Activated CD4-positive, alpha-beta T cell treated with anti-CD3 and anti-CD28 coated beads, Interleukin-2, amount 10 ng/mL, durations not matched to agents 24 days and 14 days (primary cell): Measurements from ENCODE around the gene TARS2. TPM values are rescaled to one million over a fixed set of nuclear protein-coding genes. Genes with fewer than 3 reads are reported as not detected.

Experiments
- DNase-seq: peaks from one replicate; pipeline ENCODE4 v3.0.0; 2022
- H3K27ac Mint-ChIP-seq: one replicate; pipeline ENCODE4 v1.8.0; 2022; ENCODE audit warnings: mild to moderate bottlenecking, mixed read lengths
- H3K27me3 Mint-ChIP-seq: one replicate; pipeline ENCODE4 v1.8.0; 2022; ENCODE audit warnings: mixed read lengths
- H3K36me3 Mint-ChIP-seq: one replicate; pipeline ENCODE4 v1.8.0; 2022; ENCODE audit warnings: low read depth, mild to moderate bottlenecking, mixed read lengths
- H3K4me1 Mint-ChIP-seq: one replicate; pipeline ENCODE4 v1.8.0; 2021; ENCODE audit warnings: mixed read lengths
- H3K4me3 Mint-ChIP-seq: one replicate; pipeline ENCODE4 v1.8.0; 2022; ENCODE audit warnings: mild to moderate bottlenecking, moderate library complexity, mixed read lengths
- H3K9me3 Mint-ChIP-seq: one replicate; pipeline ENCODE4 v1.8.0; 2021; ENCODE audit warnings: mixed read lengths
- intact Hi-C: fragments of 100-400 bp; cut with micrococcal nuclease; formaldehyde crosslinking; loops from one replicate; pipeline ENCODE4 v1.15.1; 2023
- total RNA-seq: library from RNA; stranded (reverse); gene quantifications from 2 replicates; pipeline ENCODE4 v1.2.3, GENCODE V29; 2022

The TARS2 gene
- total RNA-seq, 1 donor from 2014 or later = 68.8 TPM

GRCh38 chr1:150479370-150479769 is 7.8 kb upstream of the TARS2 start:
- no peak for DNase-seq
- intact Hi-C loops = no loop called here
- Mint-ChIP-seq H3K27ac (no peak overlapping the region), H3K4me3 (no peak overlapping the region), H3K9me3 (no peaks in the 10 kb centered on the region), H3K4me1 (peaks cover 3% of the 10 kb centered on the region), H3K36me3 (no peaks in the 10 kb centered on the region), H3K27me3 (peaks cover 3% of the 10 kb centered on the region)

- no peak overlapping the region for H3K4me3 Mint-ChIP-seq
- DNase-seq = no peak
- H3K36me3 Mint-ChIP-seq = no peaks in the 10 kb centered on the region
- peaks cover 5% of the 10 kb centered on the region for H3K4me1 Mint-ChIP-seq
- no peak overlapping the region for H3K27ac Mint-ChIP-seq
- H3K9me3 Mint-ChIP-seq = no peaks in the 10 kb centered on the region
- intact Hi-C loops = loop anchor here (10.0 kb wide), 2 partner anchors 495 to 525 kb away; partner anchors contain the start of genes CERS2, MINDY1 and PRUNE1
- H3K27me3 Mint-ChIP-seq = peaks cover 3% of the 10 kb centered on the region
These were observed 7.3 kb upstream of the TARS2 start for GRCh38 chr1:150479927-150480352.

- intact Hi-C loops = loop anchor here (10.0 kb wide), 2 partner anchors 490 to 520 kb away; partner anchors contain the start of genes CERS2, MINDY1 and PRUNE1
- H3K27me3 Mint-ChIP-seq = peaks cover 3% of the 10 kb centered on the region
- no peak overlapping the region for H3K4me3 Mint-ChIP-seq
- peaks cover 18% of the 10 kb centered on the region for H3K4me1 Mint-ChIP-seq
- H3K36me3 Mint-ChIP-seq = peaks cover 8% of the 10 kb centered on the region
- H3K9me3 Mint-ChIP-seq = no peaks in the 10 kb centered on the region
- no peak overlapping the region for H3K27ac Mint-ChIP-seq
- DNase-seq = no peak
These were observed 2.8 kb upstream of the TARS2 start for GRCh38 chr1:150484431-150484830.

- peaks cover 8% of the 10 kb centered on the region for H3K36me3 Mint-ChIP-seq
- no peak for DNase-seq
- peaks cover 18% of the 10 kb centered on the region for H3K4me1 Mint-ChIP-seq
- no peak overlapping the region for H3K4me3 Mint-ChIP-seq
- H3K27me3 Mint-ChIP-seq = peaks cover under 1% of the 10 kb centered on the region
- intact Hi-C loops = loop anchor here (5.0 to 10.0 kb wide), 4 partner anchors 47 to 520 kb away; partner anchors contain the start of genes CERS2, MINDY1 and PRUNE1
- no peaks in the 10 kb centered on the region for H3K9me3 Mint-ChIP-seq
- H3K27ac Mint-ChIP-seq = peak overlapping the region; percentile 31
These were observed 2.4 kb upstream of the TARS2 start for GRCh38 chr1:150484861-150485260.

GRCh38 chr1:150487763-150488115 is 520 bp downstream of the TARS2 start:
- Mint-ChIP-seq H3K9me3 (no peaks in the 10 kb centered on the region), H3K36me3 (peaks cover 28% of the 10 kb centered on the region), H3K4me3 (peak overlapping the region; percentile 87), H3K27me3 (no peaks in the 10 kb centered on the region), H3K27ac (peak overlapping the region; percentile 97), H3K4me1 (peaks cover 21% of the 10 kb centered on the region)
- intact Hi-C loops = loop anchor here (1.0 to 10.0 kb wide), 7 partner anchors 28 to 517 kb away; partner anchors contain the start of genes APH1A, CERS2, FALEC and MINDY1
- DNase-seq = peak; percentile 68

- intact Hi-C loops = no loop called here
- Mint-ChIP-seq H3K27ac (no peak overlapping the region), H3K4me3 (no peak overlapping the region), H3K27me3 (no peaks in the 10 kb centered on the region), H3K4me1 (peaks cover 6% of the 10 kb centered on the region), H3K9me3 (no peaks in the 10 kb centered on the region), H3K36me3 (peaks cover 56% of the 10 kb centered on the region)
- DNase-seq = no peak
These were observed 6.0 kb downstream of the TARS2 start for GRCh38 chr1:150493175-150493574.

GRCh38 chr1:150498342-150498741 is 11.1 kb downstream of the TARS2 start:
- H3K27me3 Mint-ChIP-seq = no peaks in the 10 kb centered on the region
- no peaks in the 10 kb centered on the region for H3K4me1 Mint-ChIP-seq
- intact Hi-C loops = no loop called here
- peaks cover 49% of the 10 kb centered on the region for H3K36me3 Mint-ChIP-seq
- no peaks in the 10 kb centered on the region for H3K9me3 Mint-ChIP-seq
- no peak overlapping the region for H3K27ac Mint-ChIP-seq
- no peak for DNase-seq
- no peak overlapping the region for H3K4me3 Mint-ChIP-seq

GRCh38 chr1:150505431-150505830 is 18.2 kb downstream of the TARS2 start:
- DNase-seq = no peak
- H3K27ac Mint-ChIP-seq = peak overlapping the region; percentile 23
- no peaks in the 10 kb centered on the region for H3K9me3 Mint-ChIP-seq
- intact Hi-C loops = no loop called here
- H3K27me3 Mint-ChIP-seq = no peaks in the 10 kb centered on the region
- peaks cover 42% of the 10 kb centered on the region for H3K36me3 Mint-ChIP-seq
- H3K4me3 Mint-ChIP-seq = no peak overlapping the region
- peaks cover 10% of the 10 kb centered on the region for H3K4me1 Mint-ChIP-seq

- Mint-ChIP-seq H3K36me3 (peaks cover 40% of the 10 kb centered on the region), H3K27me3 (no peaks in the 10 kb centered on the region), H3K9me3 (no peaks in the 10 kb centered on the region), H3K4me1 (peaks cover 10% of the 10 kb centered on the region), H3K4me3 (no peak within 1 kb of the TSS), H3K27ac (peak within 1 kb of the TSS; percentile 68)
- intact Hi-C loops = no loop called here
- no peak for DNase-seq
These were observed 21.0 kb downstream of the TARS2 start, which contains the start of gene ECM1 for GRCh38 chr1:150507912-150508864. Gene ECM1, plus strand, starts transcription at chr1:150508109. Its CDS starts 101 bp downstream, at chr1:150508210.

GRCh38 chr1:150508982-150509381 is 21.8 kb downstream of the TARS2 start:
- Mint-ChIP-seq H3K27ac (no peak overlapping the region), H3K4me3 (no peak overlapping the region), H3K36me3 (peaks cover 36% of the 10 kb centered on the region), H3K27me3 (no peaks in the 10 kb centered on the region), H3K4me1 (peaks cover 10% of the 10 kb centered on the region), H3K9me3 (no peaks in the 10 kb centered on the region)
- intact Hi-C loops = no loop called here
- no peak for DNase-seq

GRCh38 chr1:150511551-150511950 is 24.3 kb downstream of the TARS2 start:
- H3K27ac Mint-ChIP-seq = no peak overlapping the region
- intact Hi-C loops = no loop called here
- H3K4me1 Mint-ChIP-seq = peaks cover 18% of the 10 kb centered on the region

GRCh38 chr1:150511985-150512660 is 24.9 kb downstream of the TARS2 start:
- H3K36me3 Mint-ChIP-seq = peaks cover 16% of the 10 kb centered on the region

More at GRCh38 chr1:150511551-150511950, 24.3 kb downstream of the TARS2 start:
- no peaks in the 10 kb centered on the region for H3K9me3 Mint-ChIP-seq
- H3K27me3 Mint-ChIP-seq = no peaks in the 10 kb centered on the region
- H3K36me3 Mint-ChIP-seq = peaks cover 21% of the 10 kb centered on the region
- H3K4me3 Mint-ChIP-seq = no peak overlapping the region
- DNase-seq = no peak

GRCh38 chr1:150512846-150513245 is 25.6 kb downstream of the TARS2 start:
- H3K9me3 Mint-ChIP-seq = no peaks in the 10 kb centered on the region
- H3K4me3 Mint-ChIP-seq = no peak overlapping the region
- peaks cover 17% of the 10 kb centered on the region for H3K4me1 Mint-ChIP-seq
- intact Hi-C loops = no loop called here
- H3K36me3 Mint-ChIP-seq = peaks cover 12% of the 10 kb centered on the region
- no peak overlapping the region for H3K27ac Mint-ChIP-seq
- no peak for DNase-seq
- H3K27me3 Mint-ChIP-seq = no peaks in the 10 kb centered on the region

More at GRCh38 chr1:150511985-150512660, 24.9 kb downstream of the TARS2 start:
- no peak for DNase-seq
- H3K27me3 Mint-ChIP-seq = no peaks in the 10 kb centered on the region
- peak overlapping the region; percentile 8 for H3K27ac Mint-ChIP-seq
- H3K4me3 Mint-ChIP-seq = no peak overlapping the region
- H3K4me1 Mint-ChIP-seq = peaks cover 21% of the 10 kb centered on the region
- H3K9me3 Mint-ChIP-seq = no peaks in the 10 kb centered on the region
- intact Hi-C loops = no loop called here
